ENCODE results near the gene KCND3. TPM values are rescaled to one million over a fixed set of nuclear protein-coding genes. Genes with fewer than 3 reads are reported as not detected.
A peak's percentile ranks its signal among the peaks of the same experiment; 100 is the strongest.
"Not testable (repeated sequence)": the region's sequence is repeated elsewhere in the genome, so short reads cannot be mapped to it uniquely, and the experiment has no call there.

The KCND3 gene
- total and polyA plus RNA-seq, 4 donors = 1.0 to 27.1 (median 6.1) TPM

DNA sequence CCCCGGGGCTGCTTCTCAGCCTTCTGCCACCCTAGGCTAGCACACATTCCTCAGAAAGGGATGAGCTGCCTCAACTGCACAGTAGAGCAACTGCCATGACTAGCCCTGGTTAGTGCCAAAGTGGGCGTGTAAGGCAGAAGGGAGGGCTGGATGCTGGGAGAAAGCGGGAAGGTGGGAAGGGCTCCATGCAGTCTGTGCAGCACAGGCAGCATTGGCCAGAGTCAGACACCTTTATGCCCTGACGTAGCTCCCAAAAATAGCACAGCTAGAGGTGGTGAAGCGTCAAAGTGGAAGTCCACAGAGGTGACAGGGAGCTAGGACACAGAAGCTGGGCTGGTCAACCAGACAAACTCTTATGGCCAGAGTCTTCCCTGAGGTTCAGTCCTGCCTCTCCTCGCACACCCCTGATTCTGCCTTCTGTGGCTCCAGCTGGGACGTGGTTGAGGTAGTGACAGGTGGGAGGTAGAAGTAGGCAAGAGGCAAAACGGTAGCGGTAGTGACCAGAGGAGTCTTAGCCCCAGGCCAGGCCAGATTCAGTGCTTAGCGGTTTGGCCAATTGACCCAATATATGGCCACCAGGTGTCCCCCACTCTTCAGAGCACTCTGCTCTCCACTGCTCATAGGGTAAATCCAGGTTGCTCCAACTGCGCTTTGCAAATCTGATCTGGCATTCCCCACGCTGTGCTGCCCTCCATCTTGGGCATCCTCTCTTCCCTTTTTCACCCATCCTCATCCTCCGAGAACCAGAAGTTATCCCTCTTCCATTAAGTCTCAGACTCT lies 188.2 kb downstream of the KCND3 start:
- 91% methylated on average over 13 of the region's 13 CpGs for WGBS
- no peak overlapping the region for H3K4me3 ChIP-seq (ENCODE audit: low read depth in 1 of 3, low read length in 3 of 3)
- TF ChIP-seq RAD21 (IDR thresholded peaks at IDR 0.05) (peak; percentile 35 to 64), SP1 (IDR thresholded peaks at IDR 0.05) (no peak)
- TF ChIP-seq, protein P1, sequence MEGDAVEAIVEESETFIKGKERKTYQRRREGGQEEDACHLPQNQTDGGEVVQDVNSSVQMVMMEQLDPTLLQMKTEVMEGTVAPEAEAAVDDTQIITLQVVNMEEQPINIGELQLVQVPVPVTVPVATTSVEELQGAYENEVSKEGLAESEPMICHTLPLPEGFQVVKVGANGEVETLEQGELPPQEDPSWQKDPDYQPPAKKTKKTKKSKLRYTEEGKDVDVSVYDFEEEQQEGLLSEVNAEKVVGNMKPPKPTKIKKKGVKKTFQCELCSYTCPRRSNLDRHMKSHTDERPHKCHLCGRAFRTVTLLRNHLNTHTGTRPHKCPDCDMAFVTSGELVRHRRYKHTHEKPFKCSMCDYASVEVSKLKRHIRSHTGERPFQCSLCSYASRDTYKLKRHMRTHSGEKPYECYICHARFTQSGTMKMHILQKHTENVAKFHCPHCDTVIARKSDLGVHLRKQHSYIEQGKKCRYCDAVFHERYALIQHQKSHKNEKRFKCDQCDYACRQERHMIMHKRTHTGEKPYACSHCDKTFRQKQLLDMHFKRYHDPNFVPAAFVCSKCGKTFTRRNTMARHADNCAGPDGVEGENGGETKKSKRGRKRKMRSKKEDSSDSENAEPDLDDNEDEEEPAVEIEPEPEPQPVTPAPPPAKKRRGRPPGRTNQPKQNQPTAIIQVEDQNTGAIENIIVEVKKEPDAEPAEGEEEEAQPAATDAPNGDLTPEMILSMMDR (IDR thresholded peaks at IDR 0.05; ENCODE audit: low read depth, low read length, missing input control) = peak; percentile 14
- H3K27ac ChIP-seq (ENCODE audit: low read depth in 1 of 2, low read length in 2 of 2) = no peak overlapping the region
- H3K27me3 ChIP-seq (ENCODE audit: control insufficient read depth in 4 of 4, insufficient read depth in 4 of 4, low read length in 3 of 4) = no peaks in the 10 kb centered on the region
- H3K9ac ChIP-seq (ENCODE audit: low read depth in 1 of 2, low read length in 2 of 2) = no peak overlapping the region
- no peak for DNase-seq (ENCODE audit: low spot score)
- no peaks in the 10 kb centered on the region for H3K4me1 ChIP-seq (ENCODE audit: control insufficient read depth in 4 of 4, insufficient read depth in 4 of 4, low read length in 3 of 4)
- no peaks in the 10 kb centered on the region for H3K9me3 ChIP-seq (ENCODE audit: control insufficient read depth in 4 of 4, low read length in 3 of 4)
- no peaks in the 10 kb centered on the region for H3K36me3 ChIP-seq (ENCODE audit: control insufficient read depth in 4 of 4, insufficient read depth in 3 of 4, low read depth in 1 of 4, low read length in 3 of 4)

DNA sequence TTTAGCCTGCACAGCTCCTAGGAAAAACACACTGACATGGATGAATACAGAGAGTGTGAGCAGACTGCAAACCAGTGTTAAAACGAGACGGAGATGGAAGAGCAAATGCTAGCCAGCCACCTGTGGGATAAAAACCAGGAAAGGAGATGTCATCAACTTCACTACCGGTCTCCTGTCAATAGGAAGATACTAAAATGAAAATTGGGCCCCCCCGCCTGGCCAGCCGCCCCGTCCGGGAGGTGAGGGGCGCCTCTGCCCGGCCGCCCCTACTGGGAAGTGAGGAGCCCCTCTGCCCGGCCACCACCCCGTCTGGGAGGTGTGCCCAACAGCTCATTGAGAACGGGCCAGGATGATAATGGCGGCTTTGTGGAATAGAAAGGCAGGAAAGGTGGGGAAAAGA lies 189.7 kb downstream of the KCND3 start:
- WGBS = 96% methylated on average over 14 of the region's 14 CpGs
- not testable (repeated sequence) for H3K27me3 ChIP-seq (ENCODE audit: control insufficient read depth in 4 of 4, insufficient read depth in 4 of 4, low read length in 3 of 4); H3K27ac ChIP-seq (ENCODE audit: low read depth in 1 of 2, low read length in 2 of 2); H3K4me3 ChIP-seq (ENCODE audit: low read depth in 1 of 3, low read length in 3 of 3); DNase-seq (ENCODE audit: low spot score); H3K36me3 ChIP-seq (ENCODE audit: control insufficient read depth in 4 of 4, insufficient read depth in 3 of 4, low read depth in 1 of 4, low read length in 3 of 4); H3K9ac ChIP-seq (ENCODE audit: low read depth in 1 of 2, low read length in 2 of 2); H3K4me1 ChIP-seq (ENCODE audit: control insufficient read depth in 4 of 4, insufficient read depth in 4 of 4, low read length in 3 of 4); H3K9me3 ChIP-seq (ENCODE audit: control insufficient read depth in 4 of 4, low read length in 3 of 4)

DNA sequence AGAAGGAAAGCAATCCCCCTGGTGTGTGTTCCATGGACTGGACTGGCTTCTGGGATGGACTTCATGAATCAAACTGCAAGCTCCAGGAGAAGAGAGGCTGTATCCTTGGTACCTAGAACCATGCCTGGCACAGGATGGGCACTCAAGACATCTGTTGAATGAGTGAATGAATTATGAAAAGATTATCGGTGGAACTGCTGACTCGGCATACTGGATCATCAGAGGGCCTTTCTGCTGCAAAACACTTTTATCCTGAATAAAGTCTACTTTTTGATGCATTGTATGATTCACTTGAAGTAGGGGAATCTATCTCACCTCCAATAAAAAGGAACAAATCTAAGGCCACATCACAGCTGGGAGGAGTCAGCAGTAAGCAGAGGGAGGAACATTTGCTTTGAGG lies 190.9 kb downstream of the KCND3 start:
- no peaks in the 10 kb centered on the region for H3K4me1 ChIP-seq (ENCODE audit: control insufficient read depth in 4 of 4, insufficient read depth in 4 of 4, low read length in 3 of 4)
- H3K27ac ChIP-seq (ENCODE audit: low read depth in 1 of 2, low read length in 2 of 2) = no peak overlapping the region
- no peak overlapping the region for H3K4me3 ChIP-seq (ENCODE audit: low read depth in 1 of 3, low read length in 3 of 3)
- no peaks in the 10 kb centered on the region for H3K36me3 ChIP-seq (ENCODE audit: control insufficient read depth in 4 of 4, insufficient read depth in 3 of 4, low read depth in 1 of 4, low read length in 3 of 4)
- H3K9ac ChIP-seq (ENCODE audit: low read depth in 1 of 2, low read length in 2 of 2) = no peak overlapping the region
- no peak for TF ChIP-seq FOXA2 (IDR thresholded peaks at IDR 0.05)
- TF ChIP-seq FOXA1 (IDR thresholded peaks at IDR 0.05) = no peak
- TF ChIP-seq SP1 (IDR thresholded peaks at IDR 0.05) = no peak
- no peak for TF ChIP-seq HNF4G (IDR thresholded peaks at IDR 0.05)
- TF ChIP-seq, protein P2, sequence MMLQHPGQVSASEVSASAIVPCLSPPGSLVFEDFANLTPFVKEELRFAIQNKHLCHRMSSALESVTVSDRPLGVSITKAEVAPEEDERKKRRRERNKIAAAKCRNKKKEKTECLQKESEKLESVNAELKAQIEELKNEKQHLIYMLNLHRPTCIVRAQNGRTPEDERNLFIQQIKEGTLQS (IDR thresholded peaks at IDR 0.05) = no peak
- no peak for TF ChIP-seq YY1 (IDR thresholded peaks at IDR 0.05)
- H3K9me3 ChIP-seq (ENCODE audit: control insufficient read depth in 4 of 4, low read length in 3 of 4) = no peaks in the 10 kb centered on the region
- DNase-seq (ENCODE audit: low spot score) = no peak
- 95% methylated on average over 2 of the region's 2 CpGs for WGBS
- no peaks in the 10 kb centered on the region for H3K27me3 ChIP-seq (ENCODE audit: control insufficient read depth in 4 of 4, insufficient read depth in 4 of 4, low read length in 3 of 4)

DNA sequence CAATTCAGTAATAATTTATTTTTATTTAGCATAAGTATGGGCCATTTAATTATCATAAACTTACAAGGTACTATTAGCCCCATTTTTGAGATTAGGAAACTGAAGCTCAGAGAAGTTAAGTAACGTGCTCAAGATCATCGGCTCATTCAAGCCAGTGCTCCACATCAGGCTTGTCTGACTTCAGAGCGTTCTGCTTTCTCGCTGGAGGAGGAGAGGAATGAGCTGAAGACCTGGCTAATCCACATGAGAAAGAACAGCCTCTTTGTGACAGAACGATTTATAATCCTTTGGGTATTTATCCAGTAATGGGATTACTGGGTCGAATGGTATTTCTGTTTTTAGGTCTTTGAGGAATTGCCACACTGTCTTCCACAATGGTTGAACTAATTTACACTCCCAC lies 194.1 kb downstream of the KCND3 start:
- TF ChIP-seq HNF4A (conservative IDR thresholded peaks at IDR 0.05) (no peak), RAD21 (IDR thresholded peaks at IDR 0.05) (no peak), TAF1 (conservative IDR thresholded peaks at IDR 0.05) (no peak), EGR1 (IDR thresholded peaks at IDR 0.05; ENCODE audit: low read depth in 2 of 2) (no peak), GABPA (IDR thresholded peaks at IDR 0.05 in 1 of 2, conservative IDR thresholded peaks at IDR 0.05 in 1 of 2) (no peak), HNF4G (IDR thresholded peaks at IDR 0.05) (no peak), FOXA1 (IDR thresholded peaks at IDR 0.05) (no peak), JUND (IDR thresholded peaks at IDR 0.05) (no peak), SP1 (IDR thresholded peaks at IDR 0.05) (no peak), YY1 (IDR thresholded peaks at IDR 0.05) (no peak)
- TF ChIP-seq, protein P2 (IDR thresholded peaks at IDR 0.05) = no peak
- TF ChIP-seq, protein P3, sequence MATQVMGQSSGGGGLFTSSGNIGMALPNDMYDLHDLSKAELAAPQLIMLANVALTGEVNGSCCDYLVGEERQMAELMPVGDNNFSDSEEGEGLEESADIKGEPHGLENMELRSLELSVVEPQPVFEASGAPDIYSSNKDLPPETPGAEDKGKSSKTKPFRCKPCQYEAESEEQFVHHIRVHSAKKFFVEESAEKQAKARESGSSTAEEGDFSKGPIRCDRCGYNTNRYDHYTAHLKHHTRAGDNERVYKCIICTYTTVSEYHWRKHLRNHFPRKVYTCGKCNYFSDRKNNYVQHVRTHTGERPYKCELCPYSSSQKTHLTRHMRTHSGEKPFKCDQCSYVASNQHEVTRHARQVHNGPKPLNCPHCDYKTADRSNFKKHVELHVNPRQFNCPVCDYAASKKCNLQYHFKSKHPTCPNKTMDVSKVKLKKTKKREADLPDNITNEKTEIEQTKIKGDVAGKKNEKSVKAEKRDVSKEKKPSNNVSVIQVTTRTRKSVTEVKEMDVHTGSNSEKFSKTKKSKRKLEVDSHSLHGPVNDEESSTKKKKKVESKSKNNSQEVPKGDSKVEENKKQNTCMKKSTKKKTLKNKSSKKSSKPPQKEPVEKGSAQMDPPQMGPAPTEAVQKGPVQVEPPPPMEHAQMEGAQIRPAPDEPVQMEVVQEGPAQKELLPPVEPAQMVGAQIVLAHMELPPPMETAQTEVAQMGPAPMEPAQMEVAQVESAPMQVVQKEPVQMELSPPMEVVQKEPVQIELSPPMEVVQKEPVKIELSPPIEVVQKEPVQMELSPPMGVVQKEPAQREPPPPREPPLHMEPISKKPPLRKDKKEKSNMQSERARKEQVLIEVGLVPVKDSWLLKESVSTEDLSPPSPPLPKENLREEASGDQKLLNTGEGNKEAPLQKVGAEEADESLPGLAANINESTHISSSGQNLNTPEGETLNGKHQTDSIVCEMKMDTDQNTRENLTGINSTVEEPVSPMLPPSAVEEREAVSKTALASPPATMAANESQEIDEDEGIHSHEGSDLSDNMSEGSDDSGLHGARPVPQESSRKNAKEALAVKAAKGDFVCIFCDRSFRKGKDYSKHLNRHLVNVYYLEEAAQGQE (IDR thresholded peaks at IDR 0.05) = no peak
- TF ChIP-seq, protein P4, sequence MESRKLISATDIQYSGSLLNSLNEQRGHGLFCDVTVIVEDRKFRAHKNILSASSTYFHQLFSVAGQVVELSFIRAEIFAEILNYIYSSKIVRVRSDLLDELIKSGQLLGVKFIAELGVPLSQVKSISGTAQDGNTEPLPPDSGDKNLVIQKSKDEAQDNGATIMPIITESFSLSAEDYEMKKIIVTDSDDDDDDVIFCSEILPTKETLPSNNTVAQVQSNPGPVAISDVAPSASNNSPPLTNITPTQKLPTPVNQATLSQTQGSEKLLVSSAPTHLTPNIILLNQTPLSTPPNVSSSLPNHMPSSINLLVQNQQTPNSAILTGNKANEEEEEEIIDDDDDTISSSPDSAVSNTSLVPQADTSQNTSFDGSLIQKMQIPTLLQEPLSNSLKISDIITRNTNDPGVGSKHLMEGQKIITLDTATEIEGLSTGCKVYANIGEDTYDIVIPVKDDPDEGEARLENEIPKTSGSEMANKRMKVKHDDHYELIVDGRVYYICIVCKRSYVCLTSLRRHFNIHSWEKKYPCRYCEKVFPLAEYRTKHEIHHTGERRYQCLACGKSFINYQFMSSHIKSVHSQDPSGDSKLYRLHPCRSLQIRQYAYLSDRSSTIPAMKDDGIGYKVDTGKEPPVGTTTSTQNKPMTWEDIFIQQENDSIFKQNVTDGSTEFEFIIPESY (IDR thresholded peaks at IDR 0.05) = no peak
- Histone ChIP-seq H3K9me3 (ENCODE audit: control insufficient read depth in 4 of 4, low read length in 3 of 4) (no peaks in the 10 kb centered on the region), H3K4me1 (ENCODE audit: control insufficient read depth in 4 of 4, insufficient read depth in 4 of 4, low read length in 3 of 4) (no peaks in the 10 kb centered on the region), H3K9ac (ENCODE audit: low read depth in 1 of 2, low read length in 2 of 2) (no peak overlapping the region), H3K36me3 (ENCODE audit: control insufficient read depth in 4 of 4, insufficient read depth in 3 of 4, low read depth in 1 of 4, low read length in 3 of 4) (no peaks in the 10 kb centered on the region), H3K27me3 (ENCODE audit: control insufficient read depth in 4 of 4, insufficient read depth in 4 of 4, low read length in 3 of 4) (no peaks in the 10 kb centered on the region), H3K27ac (ENCODE audit: low read depth in 1 of 2, low read length in 2 of 2) (no peak overlapping the region), H3K4me3 (ENCODE audit: low read depth in 1 of 3, low read length in 3 of 3) (no peak overlapping the region)
- DNase-seq (ENCODE audit: low spot score) = no peak
- WGBS = 89% methylated on average over 6 of the region's 6 CpGs
